Embryonic facial prominence (tissue), 1 donor: Measurements from ENCODE around the gene FUT3.

Experiments
- DNase-seq: peaks from one replicate; pipeline ENCODE4 v3.0.0-alpha.2; 2016; ENCODE audit errors: extremely low spot score

The FUT3 gene

DNA sequence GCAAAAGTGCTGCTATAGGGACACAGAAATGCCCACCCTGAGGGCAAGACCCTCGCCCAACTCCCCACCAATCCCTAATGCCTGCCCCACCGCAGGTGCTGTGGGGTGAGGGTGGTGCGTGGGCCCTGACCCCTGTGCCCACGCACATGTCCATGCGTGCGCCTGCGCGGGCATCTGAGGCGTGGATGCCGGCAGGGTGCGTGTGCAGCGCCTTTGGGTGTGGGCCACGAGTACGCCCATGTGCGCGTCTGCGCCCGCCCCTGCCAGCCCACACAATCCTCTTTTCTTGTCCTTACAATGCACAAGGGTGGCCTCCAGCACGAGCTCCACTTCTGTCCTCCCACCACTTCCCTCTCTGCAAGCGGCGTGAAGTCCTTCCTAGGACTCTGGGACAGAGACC lies 26.1 kb downstream of the FUT3 start:
- no peak for DNase-seq

DNA sequence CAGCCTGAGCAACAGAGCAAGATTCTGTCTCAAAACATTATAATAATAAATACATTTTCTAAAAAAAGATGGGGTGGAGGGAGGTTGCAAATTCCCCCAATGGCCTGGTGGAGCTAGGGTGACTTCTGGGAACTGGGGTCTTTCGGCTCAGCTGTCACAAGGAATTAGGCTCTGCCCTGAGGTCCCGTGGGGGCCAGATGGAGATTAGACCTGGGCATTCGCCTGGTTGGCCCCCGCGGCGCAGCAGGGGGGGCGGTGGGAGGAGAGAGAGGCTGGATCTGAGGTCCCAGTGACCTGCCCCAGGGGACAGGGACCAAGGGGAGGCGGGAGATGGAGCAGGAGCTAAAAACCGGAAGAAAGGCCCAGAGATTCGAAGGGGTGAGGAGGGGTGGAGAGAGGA lies 26.5 kb downstream of the FUT3 start:
- DNase-seq = no peak

GRCh38 chr19:5823579-5824281 lies 27.5 kb downstream of the FUT3 start:
- no peak for DNase-seq

DNA sequence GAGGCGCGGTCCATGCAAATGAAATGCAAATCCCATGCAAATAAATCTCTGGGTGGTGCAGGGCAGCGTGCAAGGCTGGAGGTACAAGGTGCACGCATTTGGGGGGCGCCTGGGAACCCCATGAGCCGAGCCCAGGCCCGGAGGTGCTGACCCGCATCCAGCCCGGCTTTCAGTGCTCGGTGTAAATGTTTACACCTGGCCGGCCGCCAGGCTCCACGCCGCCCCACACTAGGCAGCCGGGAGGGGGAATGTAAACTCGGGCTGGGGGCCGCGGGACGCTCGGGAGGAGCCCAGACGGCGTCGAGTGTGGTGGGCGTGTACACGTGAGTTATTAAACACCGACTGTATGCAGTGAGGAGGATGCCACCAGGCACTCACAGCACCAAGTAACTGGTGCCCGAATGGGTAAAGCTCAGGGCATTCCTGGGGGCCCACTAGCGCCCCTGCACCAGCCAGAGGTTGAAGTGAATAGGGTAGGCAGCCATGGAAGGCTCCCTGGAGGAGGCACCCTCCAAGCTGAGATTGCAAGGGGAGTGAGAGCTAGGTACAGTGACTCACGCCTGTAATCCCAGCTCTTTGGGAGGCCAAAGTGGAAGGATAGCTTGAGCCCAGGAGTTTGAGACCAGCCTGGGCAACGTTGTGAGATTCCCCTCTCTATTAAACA lies 28.9 kb downstream of the FUT3 start:
- no peak for DNase-seq

GRCh38 chr19:5821521-5822180 lies 29.6 kb downstream of the FUT3 start:
- DNase-seq = no peak

- no peak for DNase-seq
These were observed 30.5 kb downstream of the FUT3 start for GRCh38 chr19:5820785-5821184.

DNA sequence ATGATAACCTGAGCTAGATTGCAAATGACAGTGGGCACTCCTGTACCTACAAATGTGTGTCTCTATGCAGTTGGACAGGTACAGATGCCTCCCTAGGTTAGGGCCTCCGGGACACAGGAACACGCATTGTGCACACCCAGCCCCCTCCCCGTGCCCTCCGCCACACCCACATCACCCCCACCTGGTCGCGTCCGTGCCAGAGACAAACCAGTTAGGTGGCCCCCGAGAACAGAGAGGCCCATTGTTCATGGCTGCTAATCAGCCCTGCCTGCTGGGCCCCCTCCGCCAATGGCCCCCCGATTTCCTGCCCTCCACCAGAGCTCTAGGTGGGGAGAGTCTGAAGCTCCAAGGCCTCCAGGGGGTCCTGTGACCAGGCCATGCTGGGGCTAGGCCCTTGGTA lies 32.7 kb downstream of the FUT3 start:
- no peak for DNase-seq

- DNase-seq = no peak
These were observed 34.0 kb downstream of the FUT3 start for GRCh38 chr19:5817218-5817617.

- DNase-seq = no peak
These were observed 36.4 kb downstream of the FUT3 start for GRCh38 chr19:5814852-5815246.

- no peak for DNase-seq
These were observed 37.0 kb downstream of the FUT3 start for GRCh38 chr19:5814123-5814851.

- no peak for DNase-seq
These were observed 40.1 kb downstream of the FUT3 start for GRCh38 chr19:5811117-5811516.

DNA sequence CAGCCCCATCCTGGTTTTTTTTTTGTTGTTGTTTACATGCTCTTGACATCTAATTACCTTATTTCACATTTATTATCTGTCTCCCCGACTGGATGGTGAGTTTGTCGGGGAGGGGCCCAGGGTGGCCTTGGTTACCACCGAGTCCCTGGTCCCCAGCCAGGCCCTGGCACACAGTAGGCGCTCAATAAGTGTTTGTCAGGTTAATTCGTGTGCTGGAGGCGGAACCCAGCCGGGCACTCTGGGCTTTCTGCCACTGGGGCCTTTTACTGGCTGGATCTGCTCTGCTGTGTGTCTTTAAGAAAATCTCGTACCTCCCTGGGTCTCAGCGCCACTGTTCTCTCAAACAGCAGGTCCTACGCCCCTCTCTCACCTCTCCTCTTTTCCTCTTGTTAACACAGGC lies 41.8 kb downstream of the FUT3 start:
- DNase-seq = no peak

DNA sequence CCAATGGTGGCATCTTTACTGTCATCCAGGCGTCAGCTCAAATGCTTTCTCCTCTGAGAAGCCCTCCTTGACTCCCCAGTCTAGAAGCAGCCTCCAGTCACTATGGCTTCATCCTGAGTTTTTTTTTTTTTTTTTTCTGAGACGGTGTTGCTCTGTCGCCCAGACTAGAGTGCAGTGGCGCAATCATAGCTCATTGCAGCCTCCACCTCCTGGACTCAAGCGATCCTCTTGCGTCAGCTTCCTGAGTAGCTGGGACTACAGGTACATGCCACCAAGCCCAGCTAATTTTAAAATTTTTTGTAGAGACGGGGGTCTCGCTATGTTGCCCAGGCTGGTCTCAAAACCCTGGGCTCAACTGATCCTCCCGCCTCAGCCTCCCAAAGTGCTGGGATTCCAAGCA lies 42.2 kb downstream of the FUT3 start:
- DNase-seq = no peak

- DNase-seq = no peak
These were observed 43.0 kb downstream of the FUT3 start for GRCh38 chr19:5808120-5808816.

GRCh38 chr19:5806905-5807304 lies 44.3 kb downstream of the FUT3 start:
- no peak for DNase-seq

GRCh38 chr19:5806133-5806489 lies 45.1 kb downstream of the FUT3 start:
- DNase-seq = no peak

GRCh38 chr19:5805462-5806132 lies 45.7 kb downstream of the FUT3 start:
- DNase-seq = no peak

DNA sequence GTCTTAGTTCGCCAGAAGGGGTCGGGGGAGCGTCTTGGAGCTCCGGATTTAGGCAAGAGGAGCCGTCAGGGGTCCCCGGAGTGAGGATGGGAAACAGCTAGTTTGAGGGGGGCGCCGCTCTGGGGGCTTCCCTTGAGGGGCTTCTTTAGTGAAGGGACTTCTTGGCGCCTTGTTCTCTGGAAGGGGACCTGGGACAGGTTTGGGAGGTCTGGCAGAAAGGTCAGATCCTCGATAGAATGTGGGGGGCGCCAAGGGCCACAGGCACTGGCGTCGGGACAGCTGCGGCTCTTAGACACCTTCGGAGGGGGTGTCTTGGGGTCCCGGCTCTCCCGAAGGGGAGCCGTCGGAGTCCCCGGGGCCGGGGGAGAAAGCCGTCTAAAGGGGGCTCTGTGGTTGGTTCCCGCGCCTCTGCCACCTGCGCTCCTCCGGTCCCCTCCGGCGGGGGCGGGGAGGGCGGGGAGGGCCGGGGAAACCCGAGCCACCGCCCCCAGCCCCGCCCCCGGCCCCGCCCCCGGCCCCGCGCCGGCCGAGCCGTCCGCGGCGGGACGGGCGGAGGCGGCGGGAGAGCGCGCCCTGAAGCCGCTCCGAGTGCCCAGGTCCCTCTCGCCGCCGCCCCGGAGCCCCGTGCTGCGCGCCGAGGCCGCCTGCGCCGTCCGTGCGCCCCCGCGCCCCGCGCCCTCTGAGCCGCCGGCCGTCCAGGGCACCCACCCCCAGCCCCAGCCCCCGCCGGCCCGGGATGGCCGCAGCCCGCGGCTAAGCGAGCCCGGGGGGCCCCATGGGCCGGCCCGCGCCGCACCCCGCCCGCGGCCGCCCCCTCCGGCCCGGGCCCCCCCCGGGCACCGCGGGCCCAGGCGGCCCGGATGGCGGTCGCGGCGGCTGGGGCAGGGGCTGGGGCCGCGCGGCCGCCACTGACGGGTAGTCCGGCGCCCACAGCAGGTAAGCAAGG lies 46.5 kb downstream of the FUT3 start, which contains the start of gene NRTN:
Gene NRTN (plus strand): TSS at position 552 of the 946 bp plus-strand sequence. CDS start 19,099 bp downstream, outside the sequence.
- DNase-seq = no peak

DNA sequence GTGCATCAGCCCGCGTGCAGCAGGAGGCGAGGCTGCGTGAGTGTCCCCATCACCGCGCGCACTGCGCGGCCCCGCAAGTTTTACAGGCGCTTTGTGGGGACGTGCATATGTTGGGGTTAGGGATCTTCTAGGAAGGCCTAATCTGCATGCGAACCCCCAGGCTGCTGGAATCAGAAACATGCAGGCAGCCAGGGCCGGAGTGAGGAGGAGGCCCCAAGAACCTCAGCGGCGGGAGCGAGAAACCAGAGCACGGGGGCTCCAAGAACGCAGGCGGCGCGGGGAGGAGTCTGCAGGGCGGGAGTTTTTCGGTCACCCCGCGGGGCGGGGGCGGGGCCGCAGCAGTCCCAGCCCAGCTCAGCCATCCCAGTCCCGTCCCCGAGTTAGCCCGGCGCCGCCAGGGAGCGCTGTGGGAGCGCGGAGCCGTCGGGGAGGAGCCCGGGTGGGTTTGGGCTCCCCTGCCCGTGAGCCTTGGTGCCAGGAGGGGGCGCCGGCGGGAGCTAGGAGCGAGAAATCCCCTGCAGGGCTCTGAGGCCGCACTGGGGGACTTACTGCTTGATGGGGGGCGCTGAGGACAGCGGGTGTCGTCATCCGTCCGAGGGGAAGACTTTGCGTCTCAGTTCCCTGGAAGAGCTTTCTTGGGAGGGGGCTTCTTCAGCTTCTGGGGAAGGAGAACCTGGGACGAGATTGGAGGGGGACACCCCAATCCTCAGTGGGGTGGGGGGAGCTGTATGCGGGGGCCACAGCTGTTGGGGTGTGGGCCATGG lies 47.3 kb downstream of the FUT3 start:
- DNase-seq = peak; percentile 85

- no peak for DNase-seq
These were observed 47.9 kb downstream of the FUT3 start for GRCh38 chr19:5803441-5803751.
